A172 (cell line): ENCODE measurements around the gene SPEF2. TPM values are rescaled to one million over a fixed set of nuclear protein-coding genes. Genes with fewer than 3 reads are reported as not detected.
"Not testable (repeated sequence)": the region's sequence is repeated elsewhere in the genome, so short reads cannot be mapped to it uniquely, and the experiment has no call there.

Experiments used
- DNase-seq: peaks from one replicate; pipeline ENCODE4 v3.0.0-alpha.2; 2015; ENCODE audit warnings: low spot score
- total RNA-seq: library from RNA; depleted of rRNA; stranded (reverse); fragments of >200 nt; shearing (Covaris generic); gene quantifications from 2 replicates; pipeline ENCODE4 v1.2.3, GENCODE V29; 2014

The SPEF2 gene
- total RNA-seq, 1 experiment from 2014 or later: 15.6 TPM

- DNase-seq: peak; percentile 52
These were observed 33.5 kb downstream of the SPEF2 start for GRCh38 chr5:35651002-35651756.

GRCh38 chr5:35656721-35657120, 39.1 kb downstream of the SPEF2 start:
- no peak for DNase-seq

DNA sequence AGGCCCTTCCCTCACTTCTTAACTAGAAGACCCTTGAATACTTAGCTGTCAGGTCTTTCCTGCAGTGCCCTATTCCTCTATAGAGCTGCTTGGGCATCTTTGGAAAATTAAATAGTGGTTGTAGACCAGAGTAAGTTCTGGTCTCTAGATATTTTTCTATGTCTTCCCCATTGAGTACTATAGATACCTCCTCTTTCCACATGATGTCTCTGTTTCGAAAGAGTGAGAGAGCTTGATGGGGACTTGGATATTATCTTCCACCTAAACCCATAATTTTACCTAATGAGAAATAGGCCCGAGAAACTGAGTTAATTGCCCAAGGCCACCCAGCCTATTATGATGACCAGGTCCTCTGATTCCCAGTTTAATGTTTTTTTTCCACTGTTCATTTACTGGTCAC, 40.2 kb downstream of the SPEF2 start:
- DNase-seq: no peak

- DNase-seq: no peak
These were observed 41.9 kb downstream of the SPEF2 start for GRCh38 chr5:35659556-35659955.

DNA sequence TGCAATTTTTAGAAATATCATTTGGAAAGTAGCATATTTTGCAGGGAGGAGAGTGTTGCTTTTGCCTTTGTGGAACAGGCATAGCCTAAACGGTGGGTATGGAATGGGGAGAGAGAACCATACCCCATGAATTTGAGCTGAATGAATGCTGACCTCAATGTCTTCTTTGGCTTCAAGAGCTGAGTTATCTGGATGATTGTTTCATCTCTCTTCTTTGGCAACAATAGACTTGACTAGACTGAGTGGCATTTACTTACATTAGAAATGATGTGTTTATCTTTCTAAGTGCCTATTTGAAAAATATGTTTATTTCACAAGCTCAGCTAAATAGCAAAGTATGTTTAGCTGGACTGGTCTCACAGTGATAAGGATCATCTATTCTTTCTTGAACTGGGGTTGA, 42.8 kb downstream of the SPEF2 start:
- DNase-seq: no peak

DNA sequence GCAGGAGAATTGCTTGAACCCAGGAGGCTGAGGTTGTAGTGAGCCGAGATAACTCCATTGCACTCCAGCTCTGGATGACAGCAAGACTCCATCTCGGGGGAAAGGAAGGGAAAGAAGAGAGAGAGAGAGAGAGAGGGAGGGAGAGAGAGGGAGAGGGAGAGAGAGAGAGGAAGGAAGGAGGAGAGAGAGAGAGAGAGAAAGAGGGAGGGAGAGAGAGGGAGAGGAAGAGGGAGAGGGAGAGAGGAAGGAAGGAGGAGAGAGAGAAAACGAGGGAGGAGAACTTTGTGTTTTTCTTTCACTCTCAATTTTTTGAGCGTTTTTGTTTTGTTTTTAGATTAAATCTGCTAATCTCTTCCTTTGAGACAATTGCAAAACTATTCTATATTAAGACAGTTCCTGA, 46.9 kb downstream of the SPEF2 start:
- no peak for DNase-seq

DNA sequence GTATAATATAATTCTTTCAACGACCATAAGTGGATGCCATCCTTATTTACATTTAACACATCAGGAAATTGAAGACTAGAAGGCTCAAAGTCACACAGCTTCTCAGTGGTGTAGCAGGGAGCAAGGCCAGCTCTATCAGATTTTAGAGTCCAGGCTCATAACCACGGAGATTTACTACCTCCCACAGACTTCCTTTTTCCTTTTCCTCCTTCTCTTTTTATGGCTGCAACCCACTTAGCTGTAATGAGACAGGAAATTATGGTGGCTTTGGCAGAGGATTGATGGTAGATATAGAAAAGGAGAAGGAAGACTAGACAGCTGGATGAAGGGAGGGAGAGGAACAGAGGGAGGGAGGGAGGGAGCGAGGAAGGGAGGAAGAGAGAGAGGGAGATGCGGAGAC, 47.4 kb downstream of the SPEF2 start:
- no peak for DNase-seq

DNA sequence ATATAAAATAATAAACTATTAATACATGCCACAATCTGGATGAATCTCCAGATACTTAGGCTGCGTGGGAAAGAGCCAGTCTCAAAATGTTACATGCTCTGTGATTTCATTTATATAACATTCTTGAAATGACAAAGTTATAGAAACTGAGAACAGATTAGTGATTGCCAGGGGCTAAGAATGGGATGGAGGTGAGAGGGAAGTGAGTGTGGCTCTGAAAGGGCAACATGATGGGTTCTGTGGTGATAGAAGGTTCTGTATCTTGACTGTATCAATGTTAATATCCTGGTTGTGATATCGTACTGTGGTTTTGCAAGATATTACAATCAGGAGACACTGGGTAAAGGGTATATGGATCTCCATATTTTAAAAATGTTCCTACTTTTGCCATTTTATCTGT, 50.7 kb downstream of the SPEF2 start:
- no peak for DNase-seq

GRCh38 chr5:35668794-35669193, 51.1 kb downstream of the SPEF2 start:
- DNase-seq: no peak

DNA sequence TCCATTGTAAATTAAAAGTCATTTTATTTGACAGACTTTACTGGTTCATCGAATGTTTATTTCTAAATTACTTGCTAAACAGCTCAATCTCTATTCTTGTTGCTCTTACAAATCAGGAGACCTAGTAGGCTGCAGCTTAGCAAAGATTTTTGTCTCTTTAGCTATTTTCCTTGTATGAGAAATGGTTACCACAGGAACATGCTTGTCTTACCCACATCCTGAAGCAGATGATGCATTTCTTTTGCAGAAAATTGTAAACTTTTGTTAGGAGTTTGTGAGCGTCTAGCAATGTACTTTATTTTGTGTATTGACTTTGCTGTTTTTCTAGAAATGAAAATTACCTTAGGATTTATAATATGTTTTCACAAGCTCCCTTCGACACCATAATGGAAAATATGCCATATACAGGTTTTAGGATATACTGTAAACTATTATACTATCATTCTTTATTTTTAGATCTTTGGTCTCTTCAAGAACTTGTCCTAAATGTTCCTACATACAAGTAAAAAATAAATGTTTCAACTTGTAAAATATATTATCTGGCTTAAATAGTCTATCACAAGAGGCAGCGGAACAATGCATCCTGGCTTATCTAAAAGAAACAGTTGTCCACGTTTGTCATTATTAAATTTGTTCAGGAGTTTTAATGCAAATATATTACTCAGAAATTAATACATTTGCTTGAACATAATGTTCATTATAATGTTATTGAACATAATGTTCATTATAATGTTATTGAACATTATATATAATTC, 54.1 kb downstream of the SPEF2 start:
- no peak for DNase-seq

DNA sequence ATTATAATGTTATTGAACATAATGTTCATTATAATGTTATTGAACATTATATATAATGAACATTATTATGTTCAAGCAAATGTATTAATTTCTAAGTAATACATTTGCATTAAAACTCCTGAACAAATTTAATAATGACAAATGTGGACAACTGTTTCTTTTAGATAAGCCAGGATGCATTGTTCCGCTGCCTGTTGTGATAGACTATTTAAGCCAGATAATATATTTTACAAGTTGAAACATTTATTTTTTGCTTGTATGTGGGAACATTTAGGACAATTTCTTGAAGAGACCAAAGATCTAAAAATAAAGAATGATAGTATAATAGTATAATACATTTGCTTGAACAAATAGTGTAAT, 54.6 kb downstream of the SPEF2 start:
- not testable (repeated sequence) for DNase-seq

DNA sequence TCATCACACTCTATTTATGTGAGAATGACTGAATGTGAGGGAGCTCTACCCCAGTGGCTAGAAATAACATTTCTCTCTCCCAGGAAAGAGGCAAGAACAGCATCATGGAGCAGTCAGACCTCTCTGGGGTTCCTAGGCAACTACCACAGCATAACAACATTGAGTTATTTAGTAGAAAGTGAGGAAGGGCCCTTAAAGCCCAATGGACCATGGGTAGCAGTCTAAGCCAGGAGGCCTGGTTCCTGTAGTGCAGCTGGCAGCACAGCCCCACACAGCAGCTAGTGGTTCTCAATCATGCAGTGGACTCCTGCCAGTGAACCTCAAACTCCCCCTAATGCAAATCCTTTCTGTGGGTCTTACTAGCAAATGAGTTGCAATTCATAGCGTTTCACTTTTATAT, 55.3 kb downstream of the SPEF2 start:
- DNase-seq: no peak

GRCh38 chr5:35674049-35674448, 56.4 kb downstream of the SPEF2 start:
- no peak for DNase-seq

DNA sequence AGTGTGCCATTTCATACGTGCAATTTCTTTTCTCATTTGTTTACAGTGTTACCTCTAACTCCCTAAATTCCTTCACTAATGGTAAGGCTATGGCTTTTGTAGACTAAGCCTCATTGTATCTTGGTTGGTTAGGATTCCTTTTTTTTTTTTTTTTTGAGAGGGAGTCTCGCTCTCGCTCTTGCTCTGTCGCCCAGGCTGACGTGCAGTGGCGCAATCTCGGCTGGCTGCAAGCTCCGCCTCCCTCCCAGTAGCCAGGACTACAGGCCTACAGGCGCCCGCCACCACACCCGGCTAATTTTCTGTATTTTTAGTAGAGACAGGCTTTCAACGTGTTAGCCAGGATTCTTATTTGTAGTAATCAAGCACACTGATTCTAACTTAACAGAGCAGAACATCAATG, 57.7 kb downstream of the SPEF2 start:
- no peak for DNase-seq

- no peak for DNase-seq
These were observed 60.2 kb downstream of the SPEF2 start for GRCh38 chr5:35677878-35678277.

DNA sequence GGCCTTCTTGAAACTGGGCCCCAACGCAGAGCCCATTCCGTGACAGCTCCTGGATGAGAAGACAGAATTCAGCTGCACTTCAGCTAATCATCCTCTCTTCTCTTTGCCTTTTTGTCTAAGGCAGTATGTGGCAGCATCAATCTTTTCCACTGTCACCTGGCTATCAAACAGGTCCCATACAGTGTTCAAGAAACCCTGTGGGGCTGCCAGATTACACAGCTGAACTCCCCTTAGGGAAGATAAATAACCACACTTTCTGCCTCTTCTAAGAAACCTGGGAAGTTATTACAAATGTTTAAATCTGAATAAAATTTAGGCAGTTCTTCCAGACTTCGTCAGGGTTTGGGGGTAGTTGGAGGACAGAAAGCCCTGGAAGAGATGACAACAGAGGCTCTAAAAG, 61.0 kb downstream of the SPEF2 start:
- DNase-seq: no peak

- DNase-seq: no peak
These were observed 61.7 kb downstream of the SPEF2 start for GRCh38 chr5:35679357-35679756.

GRCh38 chr5:35681911-35682310, 64.2 kb downstream of the SPEF2 start:
- DNase-seq: no peak

- DNase-seq: no peak
These were observed 65.8 kb downstream of the SPEF2 start for GRCh38 chr5:35683466-35683865.

DNA sequence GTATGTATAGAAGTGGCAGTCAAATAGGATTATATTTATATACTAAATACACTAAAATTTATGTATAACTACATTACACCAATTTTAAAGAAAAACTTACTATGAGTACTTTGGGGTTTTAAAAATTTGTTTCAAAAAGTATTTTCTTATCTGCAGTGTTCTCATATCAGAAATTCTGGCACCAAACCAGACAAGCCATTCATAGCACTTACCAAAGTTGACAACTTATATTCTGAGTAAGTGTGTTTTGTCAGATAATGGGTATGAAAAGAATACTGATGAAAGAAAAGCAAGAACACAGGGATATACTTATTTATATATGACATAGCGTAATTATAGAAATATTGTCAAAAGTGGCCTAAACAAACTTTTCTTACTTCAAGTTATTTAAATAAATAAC, 67.5 kb downstream of the SPEF2 start:
- no peak for DNase-seq

DNA sequence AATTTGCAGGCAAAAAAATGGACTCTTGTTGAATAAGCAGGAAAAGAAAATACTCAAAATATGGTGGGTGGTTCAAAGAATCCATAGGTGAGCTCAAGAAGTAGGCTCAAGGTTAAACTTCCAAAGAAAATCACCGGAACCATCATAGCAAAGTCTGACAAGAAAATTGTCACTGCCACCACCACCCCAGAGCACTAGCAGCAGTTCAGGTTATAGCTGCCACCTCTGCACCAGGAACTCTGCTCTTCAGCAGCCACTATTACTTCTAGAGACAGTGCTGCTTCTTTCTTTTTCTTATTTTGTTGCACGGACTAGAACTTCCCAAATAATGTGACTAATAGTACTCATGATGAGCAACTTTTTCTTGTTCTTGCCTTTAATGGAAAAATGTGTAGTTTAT, 70.3 kb downstream of the SPEF2 start:
- no peak for DNase-seq

DNA sequence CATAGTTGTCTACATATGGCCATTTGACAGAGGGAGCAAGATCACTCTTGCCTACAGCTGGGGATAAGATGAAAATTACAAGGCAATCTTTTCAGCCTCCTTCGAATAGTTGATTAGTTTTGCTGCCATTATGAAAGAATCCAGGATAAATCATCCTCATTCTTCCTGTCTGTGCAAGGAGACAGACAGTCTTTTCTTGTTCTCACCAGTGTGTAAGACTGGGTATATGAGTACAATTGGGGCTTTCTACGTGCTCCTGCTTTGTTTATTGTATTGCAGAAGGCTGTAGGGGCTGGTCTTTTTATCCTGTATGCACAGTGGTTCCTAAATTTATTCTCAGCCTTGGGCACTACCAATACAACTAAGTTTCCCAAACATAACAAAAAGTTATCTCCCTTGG, 76.8 kb downstream of the SPEF2 start:
- DNase-seq: no peak

- DNase-seq: no peak
These were observed 80.6 kb downstream of the SPEF2 start for GRCh38 chr5:35698047-35698808.
